Uterus (tissue), 4 donors: Measurements from ENCODE around the gene SLC35F1. TPM values are rescaled to one million over a fixed set of nuclear protein-coding genes. Genes with fewer than 3 reads are reported as not detected.
A peak's percentile ranks its signal among the peaks of the same experiment; 100 is the strongest.

Source experiments
- DNase-seq, 2 donors: peaks; one replicate each; pipeline ENCODE4 v3.0.0-alpha.2; 2019 to 2020
- H3K27ac ChIP-seq, 2 donors: fragments of 200-600 bp; sonication (generic); 1 replicate in 1 of 2; 2 replicates in 1 of 2; pipeline ENCODE4 v1.5.1; 2016 to 2018
- H3K27me3 ChIP-seq, 2 donors: fragments of 200-600 bp; sonication (generic); one replicate each; pipeline ENCODE4 v1.5.1; 2018 to 2019; ENCODE audit warnings: control low read depth in 1 of 2
- H3K36me3 ChIP-seq, 2 donors: fragments of 200-600 bp; sonication (generic); one replicate each; pipeline ENCODE4 v1.5.1; 2019; ENCODE audit warnings: control low read depth in 1 of 2
- H3K4me1 ChIP-seq, 2 donors: fragments of 200-600 bp; sonication (generic); one replicate each; pipeline ENCODE4 v1.5.1; 2018 to 2019; ENCODE audit warnings: control low read depth in 1 of 2
- H3K4me3 ChIP-seq, 2 donors: fragments of 200-600 bp; sonication (generic); 1 replicate in 1 of 2; 2 replicates in 1 of 2; pipeline ENCODE4 v1.5.1; 2018 to 2019; ENCODE audit warnings: mild to moderate bottlenecking in 1 of 2
- H3K9me3 ChIP-seq, 2 donors: fragments of 200-600 bp; sonication (generic); one replicate each; pipeline ENCODE4 v1.5.1; 2019; ENCODE audit warnings: control low read depth in 1 of 2
- CTCF ChIP-seq, 4 experiments: fragments of 200-600 bp in 2 of 4; fragments of 450-650 bp in 2 of 4; sonication (generic) in 2 of 4; IDR thresholded peaks; one replicate each; pipeline ENCODE4 v1.5.1; 2016 to 2019; ENCODE audit warnings: antibody characterized with exemption in 4 of 4, mild to moderate bottlenecking in 2 of 4, moderate library complexity in 1 of 4
- POLR2A ChIP-seq, 2 donors: fragments of 450-650 bp; IDR thresholded peaks; one replicate each; pipeline ENCODE4 v1.6.1; 2016; ENCODE audit warnings: antibody characterized with exemption in 2 of 2, mild to moderate bottlenecking in 1 of 2, moderate library complexity in 1 of 2
- intact Hi-C: fragments of 100-400 bp; cut with DNase I; formaldehyde crosslinking; loops from one replicate; pipeline ENCODE4 v1.15.1; 2023; ENCODE audit warnings: low total_unique reads
- total RNA-seq, 4 donors: library from RNA; depleted of rRNA in 3 of 4; stranded (reverse); fragments of >200 nt in 3 of 4; gene quantifications; one replicate each; pipeline versions ENCODE4 v1.1.0 to v1.2.4, GENCODE V29; 2014 to 2023
- donor health status: DM: yes; HTN: yes; CAD: no.

SLC35F1 gene
- total RNA-seq, 4 donors from 2014 or later: 1.0 to 12.1 (median 9.7) TPM

DNA sequence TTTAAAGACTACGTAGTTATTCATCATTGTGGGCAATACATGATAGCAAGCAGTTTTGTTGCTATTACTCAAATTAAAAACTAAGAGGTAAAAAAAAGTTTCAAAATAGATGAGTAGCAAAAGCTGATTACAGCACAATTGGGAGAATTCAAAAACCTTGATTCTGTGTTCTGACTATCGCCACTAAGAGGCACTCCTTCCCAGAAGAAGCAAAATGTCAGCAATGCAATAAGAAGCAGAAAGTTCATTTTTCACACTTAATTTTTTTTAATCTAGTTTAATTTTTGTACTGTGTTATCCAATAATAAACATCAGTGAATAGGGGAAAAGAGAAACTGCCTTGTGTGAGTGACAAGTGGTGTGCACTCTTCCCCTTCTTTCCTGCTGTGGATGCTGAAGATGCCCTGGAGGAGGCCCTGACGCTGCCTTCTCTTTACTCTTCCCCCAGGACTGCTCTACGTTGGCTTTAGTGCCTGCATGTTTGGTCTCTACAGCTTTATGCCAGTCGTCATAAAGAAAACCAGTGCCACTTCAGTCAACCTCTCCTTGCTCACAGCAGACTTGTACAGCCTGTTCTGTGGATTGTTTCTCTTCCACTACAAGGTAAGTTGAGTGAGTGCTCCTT is 377.8 kb downstream of the SLC35F1 start:
- DNase-seq: no peak
- intact Hi-C loops: no loop called here
- TF ChIP-seq CTCF (IDR thresholded peaks at IDR 0.05): peak; percentile 53 to 61 (median 56)
- no peak for TF ChIP-seq POLR2A (IDR thresholded peaks at IDR 0.05)
- Histone ChIP-seq H3K9me3 (no peaks in the 10 kb centered on the region), H3K4me3 (no peak overlapping the region), H3K36me3 (no peaks in the 10 kb centered on the region), H3K4me1 (no peaks in the 10 kb centered on the region), H3K27ac (peak overlapping the region in 1 of 2 donors; percentile 9), H3K27me3 (no peaks in the 10 kb centered on the region)

GRCh38 chr6:118285791-118286190 is 378.7 kb downstream of the SLC35F1 start:
- Histone ChIP-seq H3K4me1 (no peaks in the 10 kb centered on the region), H3K4me3 (no peak overlapping the region)

DNA sequence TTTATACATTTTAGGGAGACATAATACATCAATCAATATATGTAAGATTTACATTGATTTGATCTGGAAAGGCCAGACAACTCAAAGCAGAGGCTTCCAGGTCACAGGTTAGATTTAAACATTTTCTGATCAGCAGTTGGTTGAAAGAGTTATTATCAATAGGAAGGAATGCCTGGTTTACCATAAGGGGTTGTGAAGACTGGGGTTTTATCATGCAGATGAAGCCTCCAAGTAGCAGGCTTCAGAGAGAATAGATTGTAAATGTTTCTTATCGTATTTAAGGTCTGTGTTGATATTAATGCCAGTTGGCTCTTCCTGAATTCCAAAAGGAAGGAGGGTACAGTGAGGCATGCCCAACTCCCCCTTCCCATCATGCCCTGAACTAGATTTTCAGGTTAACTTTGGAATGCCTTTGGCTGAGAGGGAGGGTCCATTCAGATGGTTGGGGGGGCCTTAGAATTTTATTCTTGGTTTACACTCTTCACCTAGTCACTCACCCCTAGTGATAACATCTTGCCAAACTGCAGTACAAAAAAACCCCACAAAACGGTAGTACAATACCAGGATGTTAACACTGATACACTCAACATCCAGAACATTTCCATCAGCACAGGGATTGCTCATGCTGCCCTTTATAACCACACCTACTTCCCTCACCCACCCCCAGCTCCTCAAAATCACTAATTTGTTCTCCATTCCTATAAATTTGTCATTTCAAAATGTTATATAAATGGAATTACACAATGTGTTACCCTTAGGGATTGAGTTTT is 381.5 kb downstream of the SLC35F1 start:
- Histone ChIP-seq H3K27ac (no peak overlapping the region), H3K9me3 (no peaks in the 10 kb centered on the region), H3K36me3 (no peaks in the 10 kb centered on the region), H3K4me1 (no peaks in the 10 kb centered on the region), H3K4me3 (no peak overlapping the region), H3K27me3 (no peaks in the 10 kb centered on the region)
- TF ChIP-seq CTCF (IDR thresholded peaks at IDR 0.05): peak in 1 of 4 experiments; percentile 24
- TF ChIP-seq POLR2A (IDR thresholded peaks at IDR 0.05): no peak
- DNase-seq: no peak
- intact Hi-C loops: no loop called here

More at GRCh38 chr6:118285791-118286190, 378.7 kb downstream of the SLC35F1 start:
- TF ChIP-seq CTCF (IDR thresholded peaks at IDR 0.05) (no peak), POLR2A (IDR thresholded peaks at IDR 0.05) (no peak)
- Histone ChIP-seq H3K27me3 (no peaks in the 10 kb centered on the region), H3K27ac (no peak overlapping the region), H3K9me3 (no peaks in the 10 kb centered on the region), H3K36me3 (no peaks in the 10 kb centered on the region)
- intact Hi-C loops: no loop called here
- DNase-seq: no peak

- Histone ChIP-seq H3K4me3 (no peak overlapping the region), H3K27ac (peak overlapping the region; percentile 6 to 61), H3K36me3 (no peaks in the 10 kb centered on the region), H3K27me3 (no peaks in the 10 kb centered on the region), H3K4me1 (no peaks in the 10 kb centered on the region), H3K9me3 (no peaks in the 10 kb centered on the region)
- intact Hi-C loops: no loop called here
- DNase-seq: no peak
- TF ChIP-seq POLR2A (IDR thresholded peaks at IDR 0.05): no peak
- no peak for TF ChIP-seq CTCF (IDR thresholded peaks at IDR 0.05)
Observed at GRCh38 chr6:118292558-118292957, 385.5 kb downstream of the SLC35F1 start.

- no peak for DNase-seq
- no peaks in the 10 kb centered on the region for H3K36me3 ChIP-seq
- no peaks in the 10 kb centered on the region for H3K4me1 ChIP-seq
- no peaks in the 10 kb centered on the region for H3K9me3 ChIP-seq
- TF ChIP-seq CTCF (IDR thresholded peaks at IDR 0.05) (no peak), POLR2A (IDR thresholded peaks at IDR 0.05) (no peak)
- peak overlapping the region in 1 of 2 donors; percentile 61 for H3K27ac ChIP-seq
- H3K27me3 ChIP-seq: no peaks in the 10 kb centered on the region
- no peak overlapping the region for H3K4me3 ChIP-seq
- intact Hi-C loops: no loop called here
Observed at GRCh38 chr6:118294906-118295305, 387.8 kb downstream of the SLC35F1 start.
